HEK293 (cell line): Measurements from ENCODE around the gene SIGLEC5.

Experiments
- CTCF ChIA-PET: fragments of 350-600 bp; formaldehyde crosslinking; extraction: SDS; loops from one replicate; lab custom pipeline; 2021; ENCODE audit warnings: antibody characterized with exemption; lab: Yijun Ruan, JAX
- POLR2A ChIA-PET: fragments of 300-600 bp; formaldehyde crosslinking; extraction: SDS; loops from one replicate; lab custom pipeline; 2020; ENCODE audit warnings: antibody characterized with exemption, inconsistent platforms; lab: Yijun Ruan, JAX
- H3K27ac ChIP-seq: fragments of 200-500 bp; sonication (Bioruptor generic); 2 replicates; pipeline ENCODE4 v1.5.1; 2014; ENCODE audit warnings: low read depth, low read length, control low read depth, inconsistent platforms; ENCODE audit errors: extremely low read depth
- H3K36me3 ChIP-seq, 2 experiments: fragments of 200-500 bp in 1 of 2; sonication (Bioruptor generic) in 1 of 2; 1 replicate in 1 of 2; 2 replicates in 1 of 2; pipeline ENCODE4 v1.5.1; 2014 to 2017; ENCODE audit warnings: inconsistent platforms in 2 of 2, low read length in 2 of 2; ENCODE audit not compliant: control insufficient read depth in 2 of 2, insufficient read depth in 1 of 2
- H3K4me1 ChIP-seq: fragments of 200-500 bp; sonication (Bioruptor generic); 2 replicates; pipeline ENCODE4 v1.5.1; 2014; ENCODE audit warnings: mild to moderate bottlenecking, low read length, inconsistent platforms; ENCODE audit not compliant: control insufficient read depth, insufficient read depth
- H3K4me3 ChIP-seq: 2 replicates; pipeline ENCODE4 v1.5.1; 2011; ENCODE audit warnings: low read depth, mild to moderate bottlenecking, control low read depth, low read length, moderate library complexity
- H3K9me3 ChIP-seq: fragments of 200-500 bp; sonication (Bioruptor generic); 2 replicates; pipeline ENCODE4 v1.5.1; 2014; ENCODE audit warnings: low read depth, low read length, inconsistent platforms; ENCODE audit not compliant: control insufficient read depth, insufficient read depth
- MZF1 ChIP-seq: fragments of 450-650 bp; formaldehyde crosslinking; IDR thresholded peaks from 2 replicates; pipeline ENCODE4 v1.5.1; 2017; ENCODE audit warnings: missing biosample characterization, missing genetic modification characterization, borderline replicate concordance
- RBAK ChIP-seq: fragments of 450-650 bp; formaldehyde crosslinking; IDR thresholded peaks from 2 replicates; pipeline ENCODE4 v1.5.1; 2016; ENCODE audit warnings: missing biosample characterization, missing genetic modification characterization
- SCRT2 ChIP-seq: fragments of 450-650 bp; formaldehyde crosslinking; IDR thresholded peaks from 2 replicates; pipeline ENCODE4 v1.5.1; 2016; ENCODE audit warnings: missing biosample characterization, missing genetic modification characterization
- TCF7L2 ChIP-seq: IDR thresholded peaks from 2 replicates; pipeline ENCODE4 v1.6.1; 2011; ENCODE audit warnings: low read depth, mild to moderate bottlenecking, inconsistent platforms, low read length, moderate library complexity, borderline replicate concordance
- YY2 ChIP-seq: fragments of 450-650 bp; formaldehyde crosslinking; IDR thresholded peaks from 2 replicates; pipeline ENCODE4 v1.5.1; 2016; ENCODE audit warnings: missing biosample characterization, missing genetic modification characterization
- ZBTB17 ChIP-seq: fragments of 450-650 bp; formaldehyde crosslinking; IDR thresholded peaks from 2 replicates; pipeline ENCODE4 v1.5.1; 2016; ENCODE audit warnings: missing biosample characterization, missing genetic modification characterization
- ZNF350 ChIP-seq: fragments of 450-650 bp; formaldehyde crosslinking; IDR thresholded peaks from 2 replicates; pipeline ENCODE4 v1.5.0; 2017; ENCODE audit warnings: missing biosample characterization, mild to moderate bottlenecking, missing genetic modification characterization
- ZNF354C ChIP-seq: fragments of 450-650 bp; formaldehyde crosslinking; IDR thresholded peaks from 2 replicates; pipeline ENCODE4 v1.5.1; 2016; ENCODE audit warnings: missing biosample characterization, missing genetic modification characterization, low read depth, borderline replicate concordance
- ZNF366 ChIP-seq: fragments of 450-650 bp; formaldehyde crosslinking; conservative IDR thresholded peaks from 2 replicates; pipeline ENCODE4 v1.5.1; 2016; ENCODE audit warnings: missing biosample characterization, missing genetic modification characterization
- ZNF558 ChIP-seq: fragments of 450-650 bp; formaldehyde crosslinking; IDR thresholded peaks from 2 replicates; pipeline ENCODE4 v1.5.1; 2016; ENCODE audit warnings: missing biosample characterization, missing genetic modification characterization
- ZNF561 ChIP-seq: fragments of 450-650 bp; IDR thresholded peaks from 2 replicates; pipeline ENCODE4 v1.5.1; 2018; ENCODE audit warnings: missing biosample characterization, missing genetic modification characterization, borderline replicate concordance
- ZNF600 ChIP-seq: fragments of 450-650 bp; formaldehyde crosslinking; IDR thresholded peaks from 2 replicates; pipeline ENCODE4 v1.5.1; 2016; ENCODE audit warnings: missing biosample characterization, missing genetic modification characterization
- ZNF785 ChIP-seq: fragments of 450-650 bp; formaldehyde crosslinking; IDR thresholded peaks from 2 replicates; pipeline ENCODE4 v1.5.1; 2016; ENCODE audit warnings: missing biosample characterization, missing genetic modification characterization
- TF ChIP-seq, protein P1 (sequence below): fragments of 450-650 bp; formaldehyde crosslinking; IDR thresholded peaks from 2 replicates; pipeline ENCODE4 v1.5.1; 2016; ENCODE audit warnings: missing biosample characterization, missing genetic modification characterization, borderline replicate concordance
- TF ChIP-seq, protein P2 (sequence below): fragments of 450-650 bp; formaldehyde crosslinking; IDR thresholded peaks from 2 replicates; pipeline ENCODE4 v1.5.1; 2016; ENCODE audit warnings: missing biosample characterization, missing genetic modification characterization
- TF ChIP-seq, protein P3 (sequence below): fragments of 450-650 bp; formaldehyde crosslinking; IDR thresholded peaks from 2 replicates; pipeline ENCODE4 v1.5.0; 2017; ENCODE audit warnings: missing biosample characterization, missing genetic modification characterization, borderline replicate concordance
- TF ChIP-seq, protein P4 (sequence below): fragments of 450-650 bp; formaldehyde crosslinking; IDR thresholded peaks from 2 replicates; pipeline ENCODE4 v1.5.1; 2016; ENCODE audit warnings: missing biosample characterization, missing genetic modification characterization
- TF ChIP-seq, protein P5 (sequence below): fragments of 450-650 bp; IDR thresholded peaks from 2 replicates; pipeline ENCODE4 v1.5.1; 2018; ENCODE audit warnings: missing biosample characterization, missing genetic modification characterization

Gene SIGLEC5

DNA sequence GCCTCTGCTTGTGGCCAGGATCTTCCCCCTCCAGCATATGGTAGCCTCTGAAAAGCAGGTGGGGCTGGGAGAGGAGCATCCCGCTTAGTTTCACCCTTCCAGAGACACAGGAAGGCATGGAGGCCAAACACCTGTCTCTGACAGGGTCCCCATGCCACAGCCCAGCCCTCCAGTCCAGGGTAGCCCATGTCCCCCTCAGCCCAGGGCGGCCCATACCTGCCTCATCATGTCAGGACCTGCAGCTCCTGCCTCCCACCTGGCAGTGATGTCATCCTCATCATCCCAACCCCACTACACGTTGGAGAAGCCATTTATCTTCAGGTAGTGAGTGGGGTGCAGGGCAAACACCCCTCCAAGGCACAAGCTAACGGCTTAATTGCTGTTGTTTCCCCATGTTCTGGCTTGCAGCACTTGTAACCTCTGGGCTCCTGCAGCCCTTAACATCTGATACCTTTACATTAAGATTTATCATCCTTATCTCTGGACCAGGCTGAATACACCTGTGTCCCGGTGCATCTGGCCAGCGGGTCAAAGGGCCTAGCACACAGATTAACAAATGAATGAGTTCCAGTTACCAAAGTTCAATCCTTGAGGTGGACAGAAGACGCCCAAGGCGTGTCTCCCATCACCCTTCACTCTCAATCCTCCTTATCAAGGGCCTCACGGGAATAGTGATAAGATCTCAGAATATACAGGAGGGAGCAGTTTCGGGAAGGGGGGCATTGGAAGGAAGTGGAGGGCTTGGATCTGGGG, 36.9 kb downstream of the SIGLEC5 start:
- Histone ChIP-seq H3K27ac (no peak overlapping the region), H3K36me3 (no peaks in the 10 kb centered on the region), H3K4me3 (peak overlapping the region; percentile 60), H3K4me1 (no peaks in the 10 kb centered on the region), H3K9me3 (no peaks in the 10 kb centered on the region)
- ChIA-PET POLR2A (interaction anchor here (0.5 to 2.0 kb wide), 2 partner anchors 22 to 116 kb away, joined by 3 to 42 read pairs; partner anchors contain the start of gene ZNF175), CTCF (interaction anchor here (0.7 to 1.2 kb wide), 2 partner anchors 64 to 83 kb away, joined by 3 to 6 read pairs; no protein-coding TSS in a partner anchor)
- TF ChIP-seq ZNF785 (tag by site-specific recombination) (no peak), TCF7L2 (no peak), ZBTB17 (tag by site-specific recombination) (no peak), SCRT2 (tag by site-specific recombination) (0 out of 2 replicates have a peak, but pooled peaks have one; percentile 2), ZNF600 (tag by site-specific recombination) (no peak), ZNF561 (tag by site-specific recombination) (no peak), ZNF366 (tag by site-specific recombination) (0 out of 2 replicates have a peak, but pooled peaks have one; percentile 11), ZNF558 (tag by site-specific recombination) (no peak), MZF1 (no peak)

DNA sequence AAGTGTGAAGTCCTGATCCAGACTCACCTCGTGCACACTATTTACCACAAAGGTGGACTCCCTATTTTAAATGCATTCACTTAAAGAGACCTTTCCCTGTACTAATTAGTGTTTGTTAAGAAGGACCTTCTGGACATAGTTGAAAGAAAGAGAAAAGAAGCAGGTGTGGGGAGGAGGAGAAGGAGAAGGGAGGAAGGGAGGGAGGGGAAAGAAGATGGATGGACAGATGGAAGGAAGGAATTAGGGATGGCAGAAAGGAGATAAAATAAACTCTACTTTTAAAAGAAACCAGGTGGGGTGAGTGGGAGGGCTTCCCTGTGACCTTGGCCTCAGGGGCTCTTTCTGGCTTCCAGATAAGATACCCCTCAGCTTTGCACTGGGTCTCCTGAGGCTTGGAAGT, 37.7 kb downstream of the SIGLEC5 start:
- Histone ChIP-seq H3K27ac (no peak overlapping the region), H3K4me1 (no peaks in the 10 kb centered on the region), H3K36me3 (peaks cover 0 to 7% of the 10 kb centered on the region in 2 experiments; a peak in 1 of 3 replicates), H3K9me3 (no peaks in the 10 kb centered on the region), H3K4me3 (no peak overlapping the region)
- ChIA-PET CTCF (no interaction called here), POLR2A (no interaction called here)
- TF ChIP-seq ZNF350 (tag by site-specific recombination), result no peak
- 0 out of 2 replicates have a peak, but pooled peaks have one; percentile 44 for TF ChIP-seq ZNF366 (tag by site-specific recombination)
- no peak for TF ChIP-seq ZNF354C (tag by site-specific recombination)
- TF ChIP-seq, protein P1, sequence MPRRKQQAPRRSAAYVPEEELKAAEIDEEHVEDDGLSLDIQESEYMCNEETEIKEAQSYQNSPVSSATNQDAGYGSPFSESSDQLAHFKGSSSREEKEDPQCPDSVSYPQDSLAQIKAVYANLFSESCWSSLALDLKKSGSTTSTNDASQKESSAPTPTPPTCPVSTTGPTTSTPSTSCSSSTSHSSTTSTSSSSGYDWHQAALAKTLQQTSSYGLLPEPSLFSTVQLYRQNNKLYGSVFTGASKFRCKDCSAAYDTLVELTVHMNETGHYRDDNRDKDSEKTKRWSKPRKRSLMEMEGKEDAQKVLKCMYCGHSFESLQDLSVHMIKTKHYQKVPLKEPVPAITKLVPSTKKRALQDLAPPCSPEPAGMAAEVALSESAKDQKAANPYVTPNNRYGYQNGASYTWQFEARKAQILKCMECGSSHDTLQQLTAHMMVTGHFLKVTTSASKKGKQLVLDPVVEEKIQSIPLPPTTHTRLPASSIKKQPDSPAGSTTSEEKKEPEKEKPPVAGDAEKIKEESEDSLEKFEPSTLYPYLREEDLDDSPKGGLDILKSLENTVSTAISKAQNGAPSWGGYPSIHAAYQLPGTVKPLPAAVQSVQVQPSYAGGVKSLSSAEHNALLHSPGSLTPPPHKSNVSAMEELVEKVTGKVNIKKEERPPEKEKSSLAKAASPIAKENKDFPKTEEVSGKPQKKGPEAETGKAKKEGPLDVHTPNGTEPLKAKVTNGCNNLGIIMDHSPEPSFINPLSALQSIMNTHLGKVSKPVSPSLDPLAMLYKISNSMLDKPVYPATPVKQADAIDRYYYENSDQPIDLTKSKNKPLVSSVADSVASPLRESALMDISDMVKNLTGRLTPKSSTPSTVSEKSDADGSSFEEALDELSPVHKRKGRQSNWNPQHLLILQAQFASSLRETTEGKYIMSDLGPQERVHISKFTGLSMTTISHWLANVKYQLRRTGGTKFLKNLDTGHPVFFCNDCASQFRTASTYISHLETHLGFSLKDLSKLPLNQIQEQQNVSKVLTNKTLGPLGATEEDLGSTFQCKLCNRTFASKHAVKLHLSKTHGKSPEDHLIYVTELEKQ (tag by site-specific recombination), result no peak

DNA sequence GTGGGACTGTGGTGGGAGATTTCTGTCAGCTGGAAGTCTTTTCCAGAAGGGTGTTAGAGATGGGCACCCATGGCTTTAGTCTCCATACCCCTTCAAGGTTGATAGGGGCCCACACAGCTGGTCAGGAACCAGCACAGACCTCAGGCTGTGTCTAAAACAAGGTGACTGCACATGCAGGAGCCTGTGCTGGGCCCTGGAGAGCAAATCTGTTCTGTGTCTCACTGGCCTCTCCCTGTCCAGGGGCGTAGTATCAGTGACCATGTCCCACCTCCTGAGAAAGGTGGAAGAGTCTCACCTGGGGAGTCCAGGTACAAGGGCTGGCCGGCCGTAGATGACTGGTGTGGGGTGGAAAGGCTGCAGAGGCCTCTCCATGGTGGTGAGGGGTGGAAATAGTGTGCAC, 39.8 kb downstream of the SIGLEC5 start:
- ChIA-PET CTCF (no interaction called here), POLR2A (no interaction called here)
- no peaks in the 10 kb centered on the region for H3K4me1 ChIP-seq
- H3K4me3 ChIP-seq, result no peak overlapping the region
- H3K27ac ChIP-seq, result no peak overlapping the region
- peaks cover 0 to 25% of the 10 kb centered on the region in 2 experiments; a peak in 1 of 3 replicates for H3K36me3 ChIP-seq
- no peaks in the 10 kb centered on the region for H3K9me3 ChIP-seq
- TF ChIP-seq RBAK, result no peak
- TF ChIP-seq, protein P2, sequence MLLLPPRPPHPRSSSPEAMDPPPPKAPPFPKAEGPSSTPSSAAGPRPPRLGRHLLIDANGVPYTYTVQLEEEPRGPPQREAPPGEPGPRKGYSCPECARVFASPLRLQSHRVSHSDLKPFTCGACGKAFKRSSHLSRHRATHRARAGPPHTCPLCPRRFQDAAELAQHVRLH, result no peak
- TF ChIP-seq, protein P3, sequence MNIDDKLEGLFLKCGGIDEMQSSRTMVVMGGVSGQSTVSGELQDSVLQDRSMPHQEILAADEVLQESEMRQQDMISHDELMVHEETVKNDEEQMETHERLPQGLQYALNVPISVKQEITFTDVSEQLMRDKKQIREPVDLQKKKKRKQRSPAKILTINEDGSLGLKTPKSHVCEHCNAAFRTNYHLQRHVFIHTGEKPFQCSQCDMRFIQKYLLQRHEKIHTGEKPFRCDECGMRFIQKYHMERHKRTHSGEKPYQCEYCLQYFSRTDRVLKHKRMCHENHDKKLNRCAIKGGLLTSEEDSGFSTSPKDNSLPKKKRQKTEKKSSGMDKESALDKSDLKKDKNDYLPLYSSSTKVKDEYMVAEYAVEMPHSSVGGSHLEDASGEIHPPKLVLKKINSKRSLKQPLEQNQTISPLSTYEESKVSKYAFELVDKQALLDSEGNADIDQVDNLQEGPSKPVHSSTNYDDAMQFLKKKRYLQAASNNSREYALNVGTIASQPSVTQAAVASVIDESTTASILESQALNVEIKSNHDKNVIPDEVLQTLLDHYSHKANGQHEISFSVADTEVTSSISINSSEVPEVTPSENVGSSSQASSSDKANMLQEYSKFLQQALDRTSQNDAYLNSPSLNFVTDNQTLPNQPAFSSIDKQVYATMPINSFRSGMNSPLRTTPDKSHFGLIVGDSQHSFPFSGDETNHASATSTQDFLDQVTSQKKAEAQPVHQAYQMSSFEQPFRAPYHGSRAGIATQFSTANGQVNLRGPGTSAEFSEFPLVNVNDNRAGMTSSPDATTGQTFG (tag by site-specific recombination), result no peak
- TF ChIP-seq, protein P4, sequence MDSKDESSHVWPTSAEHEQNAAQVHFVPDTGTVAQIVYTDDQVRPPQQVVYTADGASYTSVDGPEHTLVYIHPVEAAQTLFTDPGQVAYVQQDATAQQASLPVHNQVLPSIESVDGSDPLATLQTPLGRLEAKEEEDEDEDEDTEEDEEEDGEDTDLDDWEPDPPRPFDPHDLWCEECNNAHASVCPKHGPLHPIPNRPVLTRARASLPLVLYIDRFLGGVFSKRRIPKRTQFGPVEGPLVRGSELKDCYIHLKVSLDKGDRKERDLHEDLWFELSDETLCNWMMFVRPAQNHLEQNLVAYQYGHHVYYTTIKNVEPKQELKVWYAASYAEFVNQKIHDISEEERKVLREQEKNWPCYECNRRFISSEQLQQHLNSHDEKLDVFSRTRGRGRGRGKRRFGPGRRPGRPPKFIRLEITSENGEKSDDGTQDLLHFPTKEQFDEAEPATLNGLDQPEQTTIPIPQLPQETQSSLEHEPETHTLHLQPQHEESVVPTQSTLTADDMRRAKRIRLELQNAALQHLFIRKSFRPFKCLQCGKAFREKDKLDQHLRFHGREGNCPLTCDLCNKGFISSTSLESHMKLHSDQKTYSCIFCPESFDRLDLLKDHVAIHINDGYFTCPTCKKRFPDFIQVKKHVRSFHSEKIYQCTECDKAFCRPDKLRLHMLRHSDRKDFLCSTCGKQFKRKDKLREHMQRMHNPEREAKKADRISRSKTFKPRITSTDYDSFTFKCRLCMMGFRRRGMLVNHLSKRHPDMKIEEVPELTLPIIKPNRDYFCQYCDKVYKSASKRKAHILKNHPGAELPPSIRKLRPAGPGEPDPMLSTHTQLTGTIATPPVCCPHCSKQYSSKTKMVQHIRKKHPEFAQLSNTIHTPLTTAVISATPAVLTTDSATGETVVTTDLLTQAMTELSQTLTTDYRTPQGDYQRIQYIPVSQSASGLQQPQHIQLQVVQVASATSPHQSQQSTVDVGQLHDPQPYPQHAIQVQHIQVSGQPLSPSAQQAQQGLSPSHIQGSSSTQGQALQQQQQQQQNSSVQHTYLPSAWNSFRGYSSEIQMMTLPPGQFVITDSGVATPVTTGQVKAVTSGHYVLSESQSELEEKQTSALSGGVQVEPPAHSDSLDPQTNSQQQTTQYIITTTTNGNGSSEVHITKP (tag by site-specific recombination), result no peak
- TF ChIP-seq, protein P5, sequence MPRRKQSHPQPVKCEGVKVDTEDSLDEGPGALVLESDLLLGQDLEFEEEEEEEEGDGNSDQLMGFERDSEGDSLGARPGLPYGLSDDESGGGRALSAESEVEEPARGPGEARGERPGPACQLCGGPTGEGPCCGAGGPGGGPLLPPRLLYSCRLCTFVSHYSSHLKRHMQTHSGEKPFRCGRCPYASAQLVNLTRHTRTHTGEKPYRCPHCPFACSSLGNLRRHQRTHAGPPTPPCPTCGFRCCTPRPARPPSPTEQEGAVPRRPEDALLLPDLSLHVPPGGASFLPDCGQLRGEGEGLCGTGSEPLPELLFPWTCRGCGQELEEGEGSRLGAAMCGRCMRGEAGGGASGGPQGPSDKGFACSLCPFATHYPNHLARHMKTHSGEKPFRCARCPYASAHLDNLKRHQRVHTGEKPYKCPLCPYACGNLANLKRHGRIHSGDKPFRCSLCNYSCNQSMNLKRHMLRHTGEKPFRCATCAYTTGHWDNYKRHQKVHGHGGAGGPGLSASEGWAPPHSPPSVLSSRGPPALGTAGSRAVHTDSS (tag by site-specific recombination), result no peak
- no peak for TF ChIP-seq YY2
